K562 (cell line): Measurements from ENCODE around the gene NET1. TPM values are rescaled to one million over a fixed set of nuclear protein-coding genes. Genes with fewer than 3 reads are reported as not detected.

Experiments
- ARHGAP35 ChIP-seq: fragments of 450-650 bp; IDR thresholded peaks from 2 replicates; pipeline ENCODE4 v1.6.1; 2018; ENCODE audit not compliant: partially characterized antibody
- CBX1 ChIP-seq: sonication (generic); IDR thresholded peaks from 2 replicates; pipeline ENCODE4 v1.6.1; 2016; ENCODE audit warnings: antibody characterized with exemption, low read depth, mild to moderate bottlenecking
- CBX3 ChIP-seq, 2 experiments: IDR thresholded peaks; 1 replicate in 1 of 2; 2 replicates in 1 of 2; pipeline ENCODE4 v1.6.1; 2012; ENCODE audit warnings: inconsistent platforms in 2 of 2, low read length in 2 of 2, borderline replicate concordance in 1 of 2, control low read depth in 1 of 2
- CBX5 ChIP-seq: IDR thresholded peaks from 2 replicates; pipeline ENCODE4 v1.6.1; 2014; ENCODE audit warnings: low read depth, borderline replicate concordance
- FOXK2 ChIP-seq, 2 experiments: fragments of 450-650 bp; IDR thresholded peaks in 1 of 2; conservative IDR thresholded peaks in 1 of 2; 2 replicates each; pipeline ENCODE4 v1.6.1; 2016; ENCODE audit warnings: low read depth in 2 of 2, mild to moderate bottlenecking in 1 of 2
- GTF2E2 ChIP-seq: fragments of 200-800 bp; sonication (Bioruptor generic); IDR thresholded peaks from 2 replicates; pipeline ENCODE4 v1.6.1; 2016; ENCODE audit warnings: missing genetic modification characterization, missing compliant biosample characterization
- HCFC1 ChIP-seq: IDR thresholded peaks from 2 replicates; pipeline ENCODE4 v1.6.1; 2012; ENCODE audit warnings: low read depth, low read length, improper control_type of control experiment
- HDAC1 ChIP-seq, 2 experiments: fragments of 450-650 bp; IDR thresholded peaks; 2 replicates each; pipeline ENCODE4 v1.6.1; 2016 to 2017; ENCODE audit warnings: inconsistent platforms in 1 of 2, mild to moderate bottlenecking in 1 of 2, moderate library complexity in 1 of 2
- LEF1 ChIP-seq: fragments of 450-650 bp; IDR thresholded peaks from 2 replicates; pipeline ENCODE4 v1.6.1; 2016; ENCODE audit warnings: mild to moderate bottlenecking
- MEIS2 ChIP-seq: fragments of 450-650 bp; IDR thresholded peaks from 2 replicates; pipeline ENCODE4 v1.6.1; 2014; ENCODE audit warnings: mild to moderate bottlenecking; ENCODE audit not compliant: partially characterized antibody
- MIER1 ChIP-seq: fragments of 450-650 bp; IDR thresholded peaks from 2 replicates; pipeline ENCODE4 v1.6.1; 2016; ENCODE audit warnings: antibody characterized with exemption, mild to moderate bottlenecking, low read depth
- SNIP1 ChIP-seq: fragments of 450-650 bp; IDR thresholded peaks from 2 replicates; pipeline ENCODE4 v1.7.1; 2017; ENCODE audit warnings: low read depth, mild to moderate bottlenecking
- TRIM24 ChIP-seq, 2 experiments: fragments of 450-650 bp; IDR thresholded peaks; 2 replicates each; pipeline ENCODE4 v1.6.1; 2016
- ZBTB11 ChIP-seq, 3 experiments: fragments of 200-800 bp in 1 of 3; fragments of 250-450 bp in 1 of 3; fragments of 450-650 bp in 1 of 3; sonication (Bioruptor Pico) in 1 of 3; sonication (Bioruptor generic) in 1 of 3; formaldehyde crosslinking in 1 of 3; IDR thresholded peaks; 2 replicates each; pipeline versions ENCODE4 v1.6.1 to v1.8.0; 2016 to 2022; ENCODE audit warnings: mild to moderate bottlenecking in 2 of 3, missing genetic modification characterization in 2 of 3, missing compliant biosample characterization in 1 of 3, moderate library complexity in 1 of 3
- ZEB2 ChIP-seq: fragments of 450-650 bp; IDR thresholded peaks from 2 replicates; pipeline ENCODE4 v1.6.1; 2016
- ZNF217 ChIP-seq: sonication (generic); formaldehyde crosslinking; IDR thresholded peaks from 2 replicates; pipeline ENCODE4 v1.8.0; 2022; ENCODE audit warnings: mild to moderate bottlenecking, missing genetic modification reagents
- ZNF512 ChIP-seq: IDR thresholded peaks from 2 replicates; pipeline ENCODE4 v1.6.1; 2016; ENCODE audit warnings: missing genetic modification characterization, missing compliant biosample characterization
- ZNF77 ChIP-seq: fragments of 250-450 bp; sonication (Bioruptor Pico); IDR thresholded peaks from 2 replicates; pipeline ENCODE4 v1.5.0; 2020
- polyA plus RNA-seq, 8 experiments: library from polyadenylated mRNA; depleted of rRNA in 4 of 8; stranded (reverse) in 5 of 8; unstranded in 3 of 8; fragments of >200 nt; fragmentation: Nextera tagmentation in 2 of 8; fragmentation: Illumina TruSeq in 1 of 8; extraction: Ambion mirVana in 2 of 8; extraction: Trizol in 1 of 8; gene quantifications; 2 replicates each; pipeline versions ENCODE4 v1.2.1 to v1.2.3, GENCODE V29; 2011 to 2014; ENCODE audit warnings: inconsistent platforms in 1 of 8, missing spikeins in 1 of 8
- total RNA-seq, 7 experiments: library from RNA; depleted of rRNA in 6 of 7; stranded (reverse); fragments of >200 nt in 6 of 7; fragmentation: Illumina TruSeq in 2 of 7; extraction: Trizol in 2 of 7; gene quantifications; 2 replicates each; pipeline versions ENCODE4 v1.2.1 to v1.2.3, GENCODE V29; 2011 to 2021; ENCODE audit warnings: low replicate concordance in 1 of 7
- TF ChIP-seq, protein P1 (sequence below): fragments of 450-650 bp; IDR thresholded peaks from 2 replicates; pipeline ENCODE4 v1.6.1; 2016; ENCODE audit warnings: mild to moderate bottlenecking

Gene NET1
- total and polyA plus RNA-seq, 9 of the 15 experiments (the other 6 are each of a cell fraction or from before 2014, with no cell fraction given): 47.4 to 258 (median 106) TPM

DNA sequence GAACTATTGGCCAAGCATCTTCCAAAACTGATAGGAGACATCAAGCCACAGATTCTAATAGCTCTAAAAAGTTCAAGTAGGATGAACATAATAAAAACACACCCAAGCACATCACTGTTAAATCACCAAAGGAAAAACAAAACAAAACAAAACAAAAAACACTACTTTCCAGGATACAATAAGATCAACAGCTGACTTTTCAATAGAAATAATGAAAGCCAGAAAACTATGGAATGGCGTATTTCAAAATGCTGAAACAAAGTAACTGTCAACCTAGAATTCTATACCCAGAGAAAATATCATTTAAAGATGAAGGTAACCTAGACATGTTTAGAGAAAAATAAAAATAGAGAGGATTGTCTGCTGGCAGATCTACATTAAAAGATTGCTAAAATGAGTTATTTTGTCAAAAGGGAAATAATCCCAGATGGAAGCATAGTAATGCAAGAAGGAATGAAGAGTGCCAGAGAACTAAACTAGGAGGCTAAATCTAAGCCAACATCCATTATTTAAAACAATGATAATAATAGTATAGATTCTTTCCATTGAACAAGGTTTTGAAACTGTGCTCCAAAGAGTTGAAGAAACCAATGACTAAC is 21.7 kb upstream of the NET1 start (continued):
- TF ChIP-seq HDAC1 (IDR thresholded peaks at IDR 0.05) (peak in 1 of 2 experiments; percentile 92; a peak in 2 of 4 replicates), TRIM24 (IDR thresholded peaks at IDR 0.05) (peak; percentile 86 to 94), LEF1 (0 out of 2 replicates have a peak, but pooled peaks have one; percentile 21), ZBTB11 (CRISPR knock-in tag; IDR thresholded peaks at IDR 0.05) (no peak), MEIS2 (no peak), FOXK2 (conservative IDR thresholded peaks at IDR 0.05 in 1 of 2, IDR thresholded peaks at IDR 0.05 in 1 of 2; ENCODE audit: low read depth in 2 of 2) (0 out of 4 replicates have a peak, but pooled peaks of 1 of the 2 experiments have one; percentile 32), SNIP1 (0 out of 2 replicates have a peak, but pooled peaks have one; percentile 10), ZNF512 (peak; percentile 26; the same call in 1 of the 2 replicates), ZEB2 (peak; percentile 77), GTF2E2 (tag) (no peak), CBX3 (IDR thresholded peaks at IDR 0.05; ENCODE audit: borderline replicate concordance in 1 of 2, low read length in 2 of 2) (peak in 1 of 2 experiments; percentile 99; a peak in 2 of 3 replicates), ZNF217 (CRISPR knock-in tag) (no peak), CBX1 (peak; percentile 36; the same call in 1 of the 2 replicates), CBX5 (peak; percentile 78; the same call in 1 of the 2 replicates), ARHGAP35 (no peak), HCFC1 (no peak), MIER1 (peak; percentile 69; the same call in 1 of the 2 replicates), ZNF77 (CRISPR knock-in tag) (no peak)
- TF ChIP-seq, protein P1, sequence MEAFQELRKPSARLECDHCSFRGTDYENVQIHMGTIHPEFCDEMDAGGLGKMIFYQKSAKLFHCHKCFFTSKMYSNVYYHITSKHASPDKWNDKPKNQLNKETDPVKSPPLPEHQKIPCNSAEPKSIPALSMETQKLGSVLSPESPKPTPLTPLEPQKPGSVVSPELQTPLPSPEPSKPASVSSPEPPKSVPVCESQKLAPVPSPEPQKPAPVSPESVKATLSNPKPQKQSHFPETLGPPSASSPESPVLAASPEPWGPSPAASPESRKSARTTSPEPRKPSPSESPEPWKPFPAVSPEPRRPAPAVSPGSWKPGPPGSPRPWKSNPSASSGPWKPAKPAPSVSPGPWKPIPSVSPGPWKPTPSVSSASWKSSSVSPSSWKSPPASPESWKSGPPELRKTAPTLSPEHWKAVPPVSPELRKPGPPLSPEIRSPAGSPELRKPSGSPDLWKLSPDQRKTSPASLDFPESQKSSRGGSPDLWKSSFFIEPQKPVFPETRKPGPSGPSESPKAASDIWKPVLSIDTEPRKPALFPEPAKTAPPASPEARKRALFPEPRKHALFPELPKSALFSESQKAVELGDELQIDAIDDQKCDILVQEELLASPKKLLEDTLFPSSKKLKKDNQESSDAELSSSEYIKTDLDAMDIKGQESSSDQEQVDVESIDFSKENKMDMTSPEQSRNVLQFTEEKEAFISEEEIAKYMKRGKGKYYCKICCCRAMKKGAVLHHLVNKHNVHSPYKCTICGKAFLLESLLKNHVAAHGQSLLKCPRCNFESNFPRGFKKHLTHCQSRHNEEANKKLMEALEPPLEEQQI: peak; percentile 79
